IPS-18c (cell line): ENCODE data around the gene SHFL.

Source experiments
- H3K4me3 ChIP-seq: 2 replicates; pipeline ENCODE4 v1.7.0; 2013; ENCODE audit warnings: low read depth, mild to moderate bottlenecking, low read length, moderate library complexity; ENCODE audit not compliant: insufficient read depth
- H3K9me3 ChIP-seq: one replicate; pipeline ENCODE4 v1.6.1; 2013; ENCODE audit warnings: mild to moderate bottlenecking, low read length, moderate library complexity; ENCODE audit not compliant: control insufficient read depth, insufficient read depth

SHFL gene

GRCh38 chr19:10138879-10139795 is 53.0 kb downstream of the SHFL start:
- Histone ChIP-seq H3K9me3 (no peaks in the 10 kb centered on the region), H3K4me3 (no peak overlapping the region)

- Histone ChIP-seq H3K9me3 (no peaks in the 10 kb centered on the region), H3K4me3 (no peak overlapping the region)
Observed at GRCh38 chr19:10139952-10140351, 53.8 kb downstream of the SHFL start.

- Histone ChIP-seq H3K4me3 (no peak overlapping the region), H3K9me3 (no peaks in the 10 kb centered on the region)
Observed at GRCh38 chr19:10141479-10141878, 55.4 kb downstream of the SHFL start.

- H3K9me3 ChIP-seq = no peaks in the 10 kb centered on the region
- H3K4me3 ChIP-seq = no peak overlapping the region
Observed at GRCh38 chr19:10141973-10142372, 55.9 kb downstream of the SHFL start.
